ENCODE measurements around the gene TIPRL.
A peak's percentile ranks its signal among the peaks of the same experiment; 100 is the strongest.

TIPRL gene

GRCh38 chr1:168217664-168218063 is 38.9 kb downstream of the TIPRL start:
- FAIRE-seq: no peak

- no peak for FAIRE-seq
Measured at GRCh38 chr1:168218658-168219057, 39.9 kb downstream of the TIPRL start.

- no peak for FAIRE-seq
Measured at GRCh38 chr1:168220470-168220871, 41.7 kb downstream of the TIPRL start.

GRCh38 chr1:168221275-168221674 is 42.5 kb downstream of the TIPRL start:
- no peak for FAIRE-seq

- no peak for FAIRE-seq
Measured at GRCh38 chr1:168223261-168223660, 44.5 kb downstream of the TIPRL start.

GRCh38 chr1:168223681-168224540 is 45.1 kb downstream of the TIPRL start:
- no peak for FAIRE-seq

- no peak for FAIRE-seq
Measured at GRCh38 chr1:168224991-168225390, 46.2 kb downstream of the TIPRL start.

GRCh38 chr1:168225476-168226190 is 46.9 kb downstream of the TIPRL start, which contains the start of gene SFT2D2:
SFT2D2 (plus strand) TSS chr1:168226004; CDS start chr1:168226080, 76 bp downstream.
- FAIRE-seq: no peak

GRCh38 chr1:168227620-168228019 is 48.9 kb downstream of the TIPRL start:
- FAIRE-seq: no peak

GRCh38 chr1:168229893-168230292 is 51.1 kb downstream of the TIPRL start:
- no peak for FAIRE-seq

GRCh38 chr1:168230709-168231108 is 51.9 kb downstream of the TIPRL start:
- FAIRE-seq: no peak

- no peak for FAIRE-seq
Measured at GRCh38 chr1:168234846-168235547, 56.2 kb downstream of the TIPRL start.

GRCh38 chr1:168235548-168235885 is 56.8 kb downstream of the TIPRL start:
- FAIRE-seq: no peak

GRCh38 chr1:168235937-168236336 is 57.2 kb downstream of the TIPRL start:
- FAIRE-seq: no peak

GRCh38 chr1:168236836-168237611 is 58.3 kb downstream of the TIPRL start:
- FAIRE-seq: no peak

- no peak for FAIRE-seq
Measured at GRCh38 chr1:168243198-168243597, 64.4 kb downstream of the TIPRL start.

GRCh38 chr1:168243636-168244212 is 65.0 kb downstream of the TIPRL start:
- no peak for FAIRE-seq

- peak; percentile 63 for FAIRE-seq
Measured at GRCh38 chr1:168245042-168245441, 66.3 kb downstream of the TIPRL start.

- no peak for FAIRE-seq
Measured at GRCh38 chr1:168246506-168246905, 67.7 kb downstream of the TIPRL start.
